ENCODE results near the gene C14orf180. TPM values are rescaled to one million over a fixed set of nuclear protein-coding genes. Genes with fewer than 3 reads are reported as not detected.

Gene C14orf180
- total RNA-seq, 1 experiment from 2014 or later: not detected

- H3K9me3 ChIP-seq (ENCODE audit: control insufficient read depth, insufficient read depth, low read depth, low read length): no peaks in the 10 kb centered on the region
- no peaks in the 10 kb centered on the region for H3K27me3 ChIP-seq (ENCODE audit: control insufficient read depth, insufficient read depth, low read length)
- in situ Hi-C loops (cut with HindIII; ENCODE audit: low pct_unique_long_range_greater_than_20kb, low sequenced_read_pairs): no loop called here
- no peak for TF ChIP-seq TCF7L2 (IDR thresholded peaks at IDR 0.05; ENCODE audit: low read depth, low read length)
- TF ChIP-seq POLR2AphosphoS5 (IDR thresholded peaks at IDR 0.05; ENCODE audit: low read depth, low read length): no peak
- no peak for TF ChIP-seq SIN3A (IDR thresholded peaks at IDR 0.05; ENCODE audit: borderline replicate concordance, insufficient read depth, low read depth, low read length)
- TF ChIP-seq, protein P1, sequence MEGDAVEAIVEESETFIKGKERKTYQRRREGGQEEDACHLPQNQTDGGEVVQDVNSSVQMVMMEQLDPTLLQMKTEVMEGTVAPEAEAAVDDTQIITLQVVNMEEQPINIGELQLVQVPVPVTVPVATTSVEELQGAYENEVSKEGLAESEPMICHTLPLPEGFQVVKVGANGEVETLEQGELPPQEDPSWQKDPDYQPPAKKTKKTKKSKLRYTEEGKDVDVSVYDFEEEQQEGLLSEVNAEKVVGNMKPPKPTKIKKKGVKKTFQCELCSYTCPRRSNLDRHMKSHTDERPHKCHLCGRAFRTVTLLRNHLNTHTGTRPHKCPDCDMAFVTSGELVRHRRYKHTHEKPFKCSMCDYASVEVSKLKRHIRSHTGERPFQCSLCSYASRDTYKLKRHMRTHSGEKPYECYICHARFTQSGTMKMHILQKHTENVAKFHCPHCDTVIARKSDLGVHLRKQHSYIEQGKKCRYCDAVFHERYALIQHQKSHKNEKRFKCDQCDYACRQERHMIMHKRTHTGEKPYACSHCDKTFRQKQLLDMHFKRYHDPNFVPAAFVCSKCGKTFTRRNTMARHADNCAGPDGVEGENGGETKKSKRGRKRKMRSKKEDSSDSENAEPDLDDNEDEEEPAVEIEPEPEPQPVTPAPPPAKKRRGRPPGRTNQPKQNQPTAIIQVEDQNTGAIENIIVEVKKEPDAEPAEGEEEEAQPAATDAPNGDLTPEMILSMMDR (IDR thresholded peaks at IDR 0.05): no peak
- TF ChIP-seq, protein P2, sequence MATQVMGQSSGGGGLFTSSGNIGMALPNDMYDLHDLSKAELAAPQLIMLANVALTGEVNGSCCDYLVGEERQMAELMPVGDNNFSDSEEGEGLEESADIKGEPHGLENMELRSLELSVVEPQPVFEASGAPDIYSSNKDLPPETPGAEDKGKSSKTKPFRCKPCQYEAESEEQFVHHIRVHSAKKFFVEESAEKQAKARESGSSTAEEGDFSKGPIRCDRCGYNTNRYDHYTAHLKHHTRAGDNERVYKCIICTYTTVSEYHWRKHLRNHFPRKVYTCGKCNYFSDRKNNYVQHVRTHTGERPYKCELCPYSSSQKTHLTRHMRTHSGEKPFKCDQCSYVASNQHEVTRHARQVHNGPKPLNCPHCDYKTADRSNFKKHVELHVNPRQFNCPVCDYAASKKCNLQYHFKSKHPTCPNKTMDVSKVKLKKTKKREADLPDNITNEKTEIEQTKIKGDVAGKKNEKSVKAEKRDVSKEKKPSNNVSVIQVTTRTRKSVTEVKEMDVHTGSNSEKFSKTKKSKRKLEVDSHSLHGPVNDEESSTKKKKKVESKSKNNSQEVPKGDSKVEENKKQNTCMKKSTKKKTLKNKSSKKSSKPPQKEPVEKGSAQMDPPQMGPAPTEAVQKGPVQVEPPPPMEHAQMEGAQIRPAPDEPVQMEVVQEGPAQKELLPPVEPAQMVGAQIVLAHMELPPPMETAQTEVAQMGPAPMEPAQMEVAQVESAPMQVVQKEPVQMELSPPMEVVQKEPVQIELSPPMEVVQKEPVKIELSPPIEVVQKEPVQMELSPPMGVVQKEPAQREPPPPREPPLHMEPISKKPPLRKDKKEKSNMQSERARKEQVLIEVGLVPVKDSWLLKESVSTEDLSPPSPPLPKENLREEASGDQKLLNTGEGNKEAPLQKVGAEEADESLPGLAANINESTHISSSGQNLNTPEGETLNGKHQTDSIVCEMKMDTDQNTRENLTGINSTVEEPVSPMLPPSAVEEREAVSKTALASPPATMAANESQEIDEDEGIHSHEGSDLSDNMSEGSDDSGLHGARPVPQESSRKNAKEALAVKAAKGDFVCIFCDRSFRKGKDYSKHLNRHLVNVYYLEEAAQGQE (IDR thresholded peaks at IDR 0.05; ENCODE audit: insufficient read depth in 1 of 2, low read depth in 2 of 2, low read length in 1 of 2): no peak
- no peak overlapping the region for H3K4me3 ChIP-seq (ENCODE audit: low read depth in 2 of 2, low read length in 2 of 2)
- H3K36me3 ChIP-seq (ENCODE audit: control insufficient read depth, insufficient read depth, low read length): no peaks in the 10 kb centered on the region
- BruUV-seq (replicated peaks): no TSS peak
- DNase-seq (ENCODE audit: low read depth, low spot score) (no peak), ATAC-seq (no peak)
- peaks cover 2% of the 10 kb centered on the region; the same call in 1 of the 2 replicates for H3K4me1 ChIP-seq (ENCODE audit: control insufficient read depth, insufficient read depth, low read length)
- no peak overlapping the region for H3K27ac ChIP-seq (ENCODE audit: low read length)
- ChIA-PET POLR2A (no interaction called here), CTCF (no interaction called here)
- intact Hi-C loops (cut with micrococcal nuclease; ENCODE audit: unreplicated experiment): no loop called here
Observed at GRCh38 chr14:104571246-104571645, 8.3 kb upstream of the C14orf180 start.

- intact Hi-C loops (cut with micrococcal nuclease; ENCODE audit: unreplicated experiment): no loop called here
- CTCF ChIA-PET: no interaction called here
Observed at GRCh38 chr14:104572024-104572626, 7.4 kb upstream of the C14orf180 start.

More at GRCh38 chr14:104572024-104572626, 7.4 kb upstream of the C14orf180 start:
- DNase-seq (ENCODE audit: low read depth, low spot score) (no peak), ATAC-seq (no peak)
- H3K27ac ChIP-seq (ENCODE audit: low read length): no peak overlapping the region
- TF ChIP-seq TCF7L2 (IDR thresholded peaks at IDR 0.05; ENCODE audit: low read depth, low read length) (no peak), SIN3A (IDR thresholded peaks at IDR 0.05; ENCODE audit: borderline replicate concordance, insufficient read depth, low read depth, low read length) (no peak), POLR2AphosphoS5 (IDR thresholded peaks at IDR 0.05; ENCODE audit: low read depth, low read length) (no peak)
- TF ChIP-seq, protein P2 (IDR thresholded peaks at IDR 0.05; ENCODE audit: insufficient read depth in 1 of 2, low read depth in 2 of 2, low read length in 1 of 2): no peak
- TF ChIP-seq, protein P1 (IDR thresholded peaks at IDR 0.05): no peak
- no peaks in the 10 kb centered on the region for H3K4me1 ChIP-seq (ENCODE audit: control insufficient read depth, insufficient read depth, low read length)
- no peaks in the 10 kb centered on the region for H3K36me3 ChIP-seq (ENCODE audit: control insufficient read depth, insufficient read depth, low read length)
- H3K9me3 ChIP-seq (ENCODE audit: control insufficient read depth, insufficient read depth, low read depth, low read length): no peaks in the 10 kb centered on the region
- in situ Hi-C loops (cut with HindIII; ENCODE audit: low pct_unique_long_range_greater_than_20kb, low sequenced_read_pairs): no loop called here
- H3K4me3 ChIP-seq (ENCODE audit: low read depth in 2 of 2, low read length in 2 of 2): no peak overlapping the region
- H3K27me3 ChIP-seq (ENCODE audit: control insufficient read depth, insufficient read depth, low read length): no peaks in the 10 kb centered on the region
- BruUV-seq (replicated peaks): no TSS peak
- POLR2A ChIA-PET: interaction anchor here (0.7 kb wide), 1 partner anchor 58 kb away, joined by 7 read pairs; no protein-coding TSS in a partner anchor
